Adrenal gland (tissue), 12 donors: Measurements from ENCODE around the gene TANC1. TPM values are rescaled to one million over a fixed set of nuclear protein-coding genes. Genes with fewer than 3 reads are reported as not detected.
"Not testable (repeated sequence)": the region's sequence is repeated elsewhere in the genome, so short reads cannot be mapped to it uniquely, and the experiment has no call there.

Experiments used
- DNase-seq, 7 donors: peaks; one replicate each; pipeline ENCODE4 v3.0.0-alpha.2; 2019 to 2020
- H3K27ac ChIP-seq, 5 donors: fragments of 200-600 bp; sonication (generic) in 4 of 5; 1 replicate in 3 of 5; 2 replicates in 2 of 5; pipeline versions ENCODE4 v1.5.1 to v1.8.0; 2016 to 2020; ENCODE audit warnings: mild to moderate bottlenecking in 1 of 5
- H3K27me3 ChIP-seq: fragments of 200-600 bp; 2 replicates; pipeline ENCODE4 v1.8.0; 2021
- H3K36me3 ChIP-seq, 2 donors: fragments of 200-600 bp; replicated peaks in 1 of 2; 1 replicate in 1 of 2; 2 replicates in 1 of 2; pipeline versions ENCODE4 v1.5.1 to v1.8.0; 2018 to 2022
- H3K4me1 ChIP-seq, 2 donors: fragments of 200-600 bp; replicated peaks in 1 of 2; 1 replicate in 1 of 2; 2 replicates in 1 of 2; pipeline versions ENCODE4 v1.5.1 to v1.8.0; 2018 to 2021
- H3K4me3 ChIP-seq, 4 donors: fragments of 200-600 bp; sonication (generic) in 3 of 4; one replicate each; pipeline ENCODE4 v1.5.1; 2016 to 2018
- H3K9me3 ChIP-seq, 3 donors: fragments of 200-600 bp; sonication (generic) in 1 of 3; replicated peaks in 1 of 3; 1 replicate in 2 of 3; 2 replicates in 1 of 3; pipeline versions ENCODE4 v1.5.1 to v1.8.0; 2016 to 2021
- CTCF ChIP-seq, 6 experiments: fragments of 450-650 bp in 4 of 6; fragments of 200-600 bp in 2 of 6; sonication (generic) in 1 of 6; IDR thresholded peaks; 1 replicate in 5 of 6; 2 replicates in 1 of 6; pipeline versions ENCODE4 v1.5.1 to v1.8.0; 2016 to 2021; ENCODE audit warnings: antibody characterized with exemption in 6 of 6, mild to moderate bottlenecking in 2 of 6, moderate library complexity in 1 of 6
- POLR2A ChIP-seq, 2 donors: fragments of 450-650 bp; IDR thresholded peaks; one replicate each; pipeline ENCODE4 v1.6.1; 2017; ENCODE audit warnings: antibody characterized with exemption in 2 of 2, mild to moderate bottlenecking in 2 of 2, moderate library complexity in 1 of 2
- WGBS, 4 donors: extraction: QIAGEN DNeasy Blood & Tissue Kit in 2 of 4; methylation state at CpG; one replicate each; pipeline versions ENCODE4 v1.1.5 to v1.1.7; 2013 to 2017; 5-methylcytosine and 5-hydroxymethylcytosine counted together
- intact Hi-C, 2 donors: fragments of 100-400 bp; cut with DNase I; formaldehyde crosslinking; loops; one replicate each; pipeline versions ENCODE4 v1.14.1 to v1.15.0; 2022 to 2023
- polyA plus RNA-seq, 3 donors: library from polyadenylated mRNA; stranded (reverse); fragments of 200-250 nt in 2 of 3; fragments of 350-450 nt in 1 of 3; fragmentation: Illumina TruSeq in 1 of 3; extraction: RNeasy Lipid Tissue Mini Kit (QIAGEN cat#74804) in 1 of 3; gene quantifications; one replicate each; pipeline ENCODE4 v1.2.3, GENCODE V29; 2013 to 2014
- total RNA-seq, 9 donors: library from RNA; depleted of rRNA in 4 of 9; stranded (reverse); fragments of >200 nt in 4 of 9; fragments of 120-200 nt in 1 of 9; fragmentation: NEBNext Ultra II Directional in 1 of 9; extraction: Animal tissue kit (Norgen Biotek cat#: 25700) in 1 of 9; gene quantifications; one replicate each; pipeline versions ENCODE4 v1.1.0 to v1.2.4, GENCODE V29; 2013 to 2023
- donor health status: healthy with polysubstance abuse.
- donor health status: Bipolar disorder and iron deficiency.
- donor health status: DM: yes; HTN: yes; CAD: no.
- donor health status: DM: no; HTN: no; CAD: no.
- donor health status: DM: no; HTN: no; CAD: no.
- donor health status: DM: yes; HTN: yes; CAD: no.

Gene TANC1
- total and polyA plus RNA-seq, 12 donors = 14.1 to 53.3 (median 24.8) TPM

GRCh38 chr2:159140070-159140769 is 171.8 kb downstream of the TANC1 start:
- no peak for DNase-seq
- no peaks in the 10 kb centered on the region for H3K27me3 ChIP-seq
- H3K4me3 ChIP-seq = no peak overlapping the region
- peaks cover 0 to 3% of the 10 kb centered on the region in 2 donors for H3K4me1 ChIP-seq
- no peaks in the 10 kb centered on the region for H3K36me3 ChIP-seq
- H3K27ac ChIP-seq = no peak overlapping the region
- intact Hi-C loops = no loop called here
- no peaks in the 10 kb centered on the region for H3K9me3 ChIP-seq
- WGBS, 4 donors = 80 to 84% (median 82%) methylated on average over 1 to 2 of the region's 2 CpGs
- TF ChIP-seq POLR2A (IDR thresholded peaks at IDR 0.05) (no peak), CTCF (IDR thresholded peaks at IDR 0.05) (no peak)

GRCh38 chr2:159140821-159141220 is 172.4 kb downstream of the TANC1 start:
- H3K27me3 ChIP-seq, H3K9me3 ChIP-seq, H3K4me3 ChIP-seq, H3K27ac ChIP-seq, DNase-seq, H3K4me1 ChIP-seq, H3K36me3 ChIP-seq, intact Hi-C loops: not testable (repeated sequence)
- WGBS, 4 donors = 95 to 100% (median 98%) methylated on average over 4 of the region's 4 CpGs

- peaks cover 0 to under 1% of the 10 kb centered on the region in 2 donors for H3K4me1 ChIP-seq
- intact Hi-C loops = no loop called here
- no peak for DNase-seq
These were observed 176.6 kb downstream of the TANC1 start for GRCh38 chr2:159144776-159145614.

GRCh38 chr2:159145745-159146354 is 177.4 kb downstream of the TANC1 start:
- no peak for DNase-seq
- H3K36me3 ChIP-seq = peaks cover 0 to 1% of the 10 kb centered on the region in 2 donors
- H3K27me3 ChIP-seq = no peaks in the 10 kb centered on the region
- intact Hi-C loops = no loop called here
- WGBS, 4 donors = 94 to 100% (median 97%) methylated on average over 5 of the region's 5 CpGs
- H3K27ac ChIP-seq = no peak overlapping the region
- no peaks in the 10 kb centered on the region for H3K9me3 ChIP-seq
- peaks cover 0 to 9% of the 10 kb centered on the region in 2 donors for H3K4me1 ChIP-seq
- TF ChIP-seq CTCF (IDR thresholded peaks at IDR 0.05) (no peak), POLR2A (IDR thresholded peaks at IDR 0.05) (no peak)
- no peak overlapping the region for H3K4me3 ChIP-seq

More at GRCh38 chr2:159144776-159145614, 176.6 kb downstream of the TANC1 start:
- Histone ChIP-seq H3K27ac (no peak overlapping the region), H3K27me3 (no peaks in the 10 kb centered on the region), H3K36me3 (no peaks in the 10 kb centered on the region), H3K4me3 (no peak overlapping the region), H3K9me3 (no peaks in the 10 kb centered on the region)
- TF ChIP-seq POLR2A (IDR thresholded peaks at IDR 0.05) (no peak), CTCF (IDR thresholded peaks at IDR 0.05) (no peak)
- WGBS, 4 donors = 86 to 93% (median 89%) methylated on average over 9 of the region's 9 CpGs
